Stimulated activated naive CD4-positive, alpha-beta T cell treated with Interleukin-2 at 50 U/mL for 16 hours (primary cell): ENCODE measurements around the gene COX5B.
"Not testable (repeated sequence)": the region's sequence is repeated elsewhere in the genome, so short reads cannot be mapped to it uniquely, and the experiment has no call there.

ENCODE experiments used
- DNase-seq: peaks from one replicate; lab custom pipeline; 2025; lab: John Stamatoyannopoulos, UW

Gene COX5B

GRCh38 chr2:97673182-97673914 lies 27.5 kb downstream of the COX5B start:
- no peak for DNase-seq

GRCh38 chr2:97673915-97674283 lies 28.0 kb downstream of the COX5B start:
- DNase-seq: peak; percentile 19

- DNase-seq: no peak
Measured at GRCh38 chr2:97675430-97676113, 29.7 kb downstream of the COX5B start.

- DNase-seq: no peak
Measured at GRCh38 chr2:97676620-97677019, 30.8 kb downstream of the COX5B start.

- no peak for DNase-seq
Measured at GRCh38 chr2:97677480-97677879, 31.6 kb downstream of the COX5B start.

- no peak for DNase-seq
Measured at GRCh38 chr2:97678298-97678697, 32.4 kb downstream of the COX5B start.

- DNase-seq: not testable (repeated sequence)
Measured at GRCh38 chr2:97687235-97687634, 41.4 kb downstream of the COX5B start.

- DNase-seq: no peak
Measured at GRCh38 chr2:97688062-97688827, 42.4 kb downstream of the COX5B start.

GRCh38 chr2:97691166-97691565 lies 45.3 kb downstream of the COX5B start:
- DNase-seq: no peak

GRCh38 chr2:97693476-97693875 lies 47.6 kb downstream of the COX5B start:
- no peak for DNase-seq

GRCh38 chr2:97695744-97696143 lies 49.9 kb downstream of the COX5B start:
- DNase-seq: no peak

- DNase-seq: peak; percentile 87
Measured at GRCh38 chr2:97697252-97698235, 51.7 kb downstream of the COX5B start.
